Measurements from ENCODE around the gene ZNF484.
"Not testable (repeated sequence)": the region's sequence is repeated elsewhere in the genome, so short reads cannot be mapped to it uniquely, and the experiment has no call there.

The ZNF484 gene

GRCh38 chr9:92877531-92878430 lies at the start of gene ZNF484:
Gene ZNF484 (minus strand): TSS chr9:92878038. CDS start chr9:92875029, 3,009 bp downstream.
- DNase-seq (ENCODE audit: low read depth) = peak; percentile 92

- DNase-seq (ENCODE audit: low read depth) = no peak
These were observed 42.6 kb upstream of the ZNF484 start for GRCh38 chr9:92920437-92920836.

GRCh38 chr9:92917176-92917800 lies 39.5 kb upstream of the ZNF484 start:
- no peak for DNase-seq (ENCODE audit: low read depth)

- no peak for DNase-seq (ENCODE audit: low read depth)
These were observed 34.0 kb upstream of the ZNF484 start for GRCh38 chr9:92911511-92912475.

- not testable (repeated sequence) for DNase-seq (ENCODE audit: low read depth)
These were observed 27.3 kb upstream of the ZNF484 start for GRCh38 chr9:92905137-92905536.

- DNase-seq (ENCODE audit: low read depth) = no peak
These were observed 19.5 kb upstream of the ZNF484 start for GRCh38 chr9:92897323-92897722.

GRCh38 chr9:92895812-92896436 lies 18.1 kb upstream of the ZNF484 start:
- DNase-seq (ENCODE audit: low read depth) = no peak

GRCh38 chr9:92894711-92895362 lies 17.0 kb upstream of the ZNF484 start:
- no peak for DNase-seq (ENCODE audit: low read depth)

GRCh38 chr9:92893916-92894610 lies 16.2 kb upstream of the ZNF484 start:
- DNase-seq (ENCODE audit: low read depth) = not testable (repeated sequence)

- not testable (repeated sequence) for DNase-seq (ENCODE audit: low read depth)
These were observed 14.4 kb upstream of the ZNF484 start for GRCh38 chr9:92892276-92892675.

- DNase-seq (ENCODE audit: low read depth) = no peak
These were observed 12.9 kb upstream of the ZNF484 start for GRCh38 chr9:92890761-92891160.

GRCh38 chr9:92887880-92888338 lies 10.1 kb upstream of the ZNF484 start:
- DNase-seq (ENCODE audit: low read depth) = no peak

GRCh38 chr9:92886846-92887610 lies 9.2 kb upstream of the ZNF484 start:
- DNase-seq (ENCODE audit: low read depth) = not testable (repeated sequence)

- DNase-seq (ENCODE audit: low read depth) = not testable (repeated sequence)
These were observed 6.0 kb upstream of the ZNF484 start for GRCh38 chr9:92883666-92884405.

- DNase-seq (ENCODE audit: low read depth) = no peak
These were observed 4.4 kb upstream of the ZNF484 start for GRCh38 chr9:92882276-92882675.

GRCh38 chr9:92875373-92875772 lies 2.5 kb downstream of the ZNF484 start:
- no peak for DNase-seq (ENCODE audit: low read depth)

- DNase-seq (ENCODE audit: low read depth) = no peak
These were observed 7.5 kb downstream of the ZNF484 start for GRCh38 chr9:92870289-92870688.

GRCh38 chr9:92866600-92866999 lies 11.2 kb downstream of the ZNF484 start:
- DNase-seq (ENCODE audit: low read depth) = not testable (repeated sequence)

- DNase-seq (ENCODE audit: low read depth) = no peak
These were observed 13.7 kb downstream of the ZNF484 start for GRCh38 chr9:92864152-92864551.
